H1 (cell line): ENCODE results near the gene QSOX2. TPM values are rescaled to one million over a fixed set of nuclear protein-coding genes. Genes with fewer than 3 reads are reported as not detected.

Experiments used
- CTCF ChIA-PET: fragments of 300-600 bp; sonication (Branson Sonifier 250); formaldehyde crosslinking; loops from one replicate; lab custom pipeline; 2021; ENCODE audit not compliant: partially characterized antibody; lab: Charles Lee
- POLR2A ChIA-PET: fragments of 300-600 bp; sonication (Branson Sonifier 250); formaldehyde crosslinking; loops from one replicate; lab custom pipeline; 2021; ENCODE audit warnings: inconsistent platforms; ENCODE audit not compliant: partially characterized antibody; lab: Charles Lee
- DNase-seq, 2 experiments: peaks; one replicate each; pipeline versions ENCODE4 v3.0.0 to v3.0.0-alpha.2; 2010 to 2022; ENCODE audit warnings: low spot score in 2 of 2, low read depth in 1 of 2, mixed read lengths in 1 of 2
- FAIRE-seq: peaks from 2 replicates; lab custom pipeline; 2011; peaks lifted over from hg19 to GRCh38; lab: Jason Lieb, UNC
- H2AFZ ChIP-seq: 2 replicates; pipeline ENCODE4 v1.8.1; 2012; ENCODE audit warnings: low read length, inconsistent platforms
- H2AK5ac ChIP-seq: 2 replicates; pipeline ENCODE4 v1.6.1; 2013; ENCODE audit warnings: low read depth, low read length
- H2BK120ac ChIP-seq: replicated peaks from 2 replicates; pipeline ENCODE3; 2013; ENCODE audit warnings: low read depth, low read length, inconsistent platforms
- H2BK12ac ChIP-seq: 2 replicates; pipeline ENCODE4 v1.6.1; 2013; ENCODE audit warnings: low read depth, low read length
- H2BK15ac ChIP-seq: 2 replicates; pipeline ENCODE4 v1.6.1; 2013; ENCODE audit warnings: low read length
- H2BK20ac ChIP-seq: 2 replicates; pipeline ENCODE4 v1.6.1; 2013; ENCODE audit warnings: low read length
- H2BK5ac ChIP-seq: 2 replicates; pipeline ENCODE4 v1.6.1; 2013; ENCODE audit warnings: low read depth, low read length
- H3K14ac ChIP-seq: 2 replicates; pipeline ENCODE4 v1.6.1; 2013; ENCODE audit warnings: inconsistent platforms; ENCODE audit not compliant: insufficient read length
- H3K18ac ChIP-seq: 2 replicates; pipeline ENCODE4 v1.6.1; 2013; ENCODE audit warnings: low read length; ENCODE audit errors: extremely low read depth
- H3K23ac ChIP-seq: 2 replicates; pipeline ENCODE4 v1.6.1; 2013; ENCODE audit warnings: inconsistent platforms; ENCODE audit not compliant: insufficient read length
- H3K23me2 ChIP-seq: 2 replicates; pipeline ENCODE4 v1.6.1; 2013; ENCODE audit warnings: low read depth, low read length
- H3K27ac ChIP-seq: 2 replicates; pipeline ENCODE4 v1.6.1; 2011; ENCODE audit warnings: low read depth, low read length, inconsistent platforms
- H3K27me3 ChIP-seq, 4 experiments: replicated peaks in 1 of 4; 1 replicate in 1 of 4; 2 replicates in 3 of 4; pipeline versions ENCODE4 v1.6.1 to v1.8.1; 2011 to 2013; ENCODE audit warnings: low read length in 3 of 4, mild to moderate bottlenecking in 3 of 4, inconsistent platforms in 2 of 4, mixed read lengths in 2 of 4, moderate library complexity in 1 of 4; ENCODE audit not compliant: control insufficient read depth in 3 of 4, insufficient read depth in 3 of 4; ENCODE audit errors: extremely low read depth in 1 of 4
- H3K36me3 ChIP-seq, 4 experiments: 2 replicates each; pipeline versions ENCODE4 v1.6.1 to v1.8.1; 2011 to 2013; ENCODE audit warnings: mild to moderate bottlenecking in 4 of 4, low read length in 3 of 4, moderate library complexity in 2 of 4, control low read depth in 1 of 4, inconsistent platforms in 1 of 4; ENCODE audit not compliant: insufficient read depth in 4 of 4, control insufficient read depth in 2 of 4
- H3K4ac ChIP-seq: replicated peaks from 2 replicates; pipeline ENCODE3; 2013; ENCODE audit warnings: low read length, low read depth, mixed read lengths, inconsistent platforms; ENCODE audit not compliant: insufficient read length
- H3K4me1 ChIP-seq, 4 experiments: replicated peaks in 1 of 4; 1 replicate in 1 of 4; 2 replicates in 3 of 4; pipeline versions ENCODE4 v1.6.1 to v1.8.1; 2011 to 2013; ENCODE audit warnings: low read length in 3 of 4, inconsistent platforms in 2 of 4, mixed read lengths in 1 of 4; ENCODE audit not compliant: insufficient read depth in 4 of 4, control insufficient read depth in 3 of 4
- H3K4me2 ChIP-seq, 2 experiments: 2 replicates each; pipeline versions ENCODE4 v1.6.1 to v1.8.1; 2011 to 2013; ENCODE audit warnings: low read depth in 2 of 2, low read length in 2 of 2, control low read depth in 1 of 2, inconsistent platforms in 1 of 2, mild to moderate bottlenecking in 1 of 2; ENCODE audit not compliant: insufficient read depth in 1 of 2
- H3K4me3 ChIP-seq, 4 experiments: fragments of 200-600, 300-600 bp in 1 of 4; sonication (generic), shearing (Covaris generic), sonication (Bioruptor Twin) in 1 of 4; 2 replicates each; pipeline versions ENCODE4 v1.5.1 to v1.8.1; 2011 to 2016; ENCODE audit warnings: low read length in 4 of 4, low read depth in 3 of 4, control low read depth in 2 of 4, inconsistent platforms in 2 of 4, mild to moderate bottlenecking in 2 of 4, mixed read lengths in 1 of 4, moderate library complexity in 1 of 4; ENCODE audit not compliant: insufficient read depth in 2 of 4; ENCODE audit errors: extremely low read depth in 1 of 4
- H3K56ac ChIP-seq: replicated peaks from 2 replicates; pipeline ENCODE3; 2013; ENCODE audit warnings: low read depth, mild to moderate bottlenecking, mixed read lengths, low read length, inconsistent platforms; ENCODE audit not compliant: insufficient read length
- H3K79me1 ChIP-seq: 2 replicates; pipeline ENCODE4 v1.6.1; 2013; ENCODE audit warnings: low read depth, low read length, control low read depth
- H3K79me2 ChIP-seq, 2 experiments: 2 replicates each; pipeline versions ENCODE4 v1.6.1 to v1.8.1; 2012 to 2013; ENCODE audit warnings: low read length in 2 of 2, mild to moderate bottlenecking in 2 of 2, inconsistent platforms in 1 of 2; ENCODE audit not compliant: insufficient read depth in 2 of 2, control insufficient read depth in 1 of 2
- H3K9ac ChIP-seq, 4 experiments: replicated peaks in 1 of 4; 1 replicate in 1 of 4; 2 replicates in 3 of 4; pipeline versions ENCODE4 v1.6.1 to v1.8.1; 2011 to 2013; ENCODE audit warnings: low read depth in 3 of 4, low read length in 3 of 4, control low read depth in 2 of 4, mild to moderate bottlenecking in 2 of 4, moderate library complexity in 2 of 4, inconsistent platforms in 1 of 4; ENCODE audit errors: extremely low read depth in 1 of 4
- H3K9me3 ChIP-seq, 2 experiments: 2 replicates each; pipeline versions ENCODE4 v1.6.1 to v1.8.1; 2012 to 2013; ENCODE audit warnings: mild to moderate bottlenecking in 2 of 2, moderate library complexity in 2 of 2, control low read depth in 1 of 2, inconsistent platforms in 1 of 2, low read depth in 1 of 2, low read length in 1 of 2, mixed read lengths in 1 of 2; ENCODE audit not compliant: insufficient read depth in 2 of 2
- H4K20me1 ChIP-seq, 2 experiments: replicated peaks in 1 of 2; 2 replicates each; pipeline versions ENCODE3 to v1.8.1; 2011 to 2013; ENCODE audit warnings: inconsistent platforms in 2 of 2, low read length in 2 of 2, mild to moderate bottlenecking in 1 of 2; ENCODE audit not compliant: insufficient read depth in 2 of 2, control insufficient read depth in 1 of 2
- H4K5ac ChIP-seq: 2 replicates; pipeline ENCODE4 v1.6.1; 2013; ENCODE audit warnings: low read length, low read depth, mixed read lengths, inconsistent platforms; ENCODE audit not compliant: insufficient read length
- H4K8ac ChIP-seq: 2 replicates; pipeline ENCODE4 v1.8.0; 2013; ENCODE audit warnings: mild to moderate bottlenecking, moderate library complexity, low read length, inconsistent platforms; ENCODE audit not compliant: insufficient read depth; ENCODE audit errors: extremely low read depth
- H4K91ac ChIP-seq: replicated peaks from 2 replicates; pipeline ENCODE3; 2013; ENCODE audit warnings: low read length, mixed read lengths, inconsistent platforms; ENCODE audit not compliant: insufficient read length
- BCL11A ChIP-seq, 2 experiments: IDR thresholded peaks; one replicate each; pipeline ENCODE4 v1.6.1; 2011; ENCODE audit warnings: low read depth in 2 of 2, low read length in 2 of 2, mild to moderate bottlenecking in 2 of 2
- POLR2AphosphoS5 ChIP-seq: IDR thresholded peaks from 2 replicates; pipeline ENCODE4 v1.6.1; 2011; ENCODE audit warnings: low read depth, low read length
- RXRA ChIP-seq: IDR thresholded peaks from 2 replicates; pipeline ENCODE4 v1.6.1; 2011; ENCODE audit warnings: low read depth, mild to moderate bottlenecking, low read length, moderate library complexity; ENCODE audit not compliant: insufficient read depth
- TCF12 ChIP-seq: IDR thresholded peaks from 2 replicates; pipeline ENCODE4 v1.6.1; 2011; ENCODE audit warnings: low read depth, mild to moderate bottlenecking, low read length
- WGBS, 2 experiments: shearing (Covaris generic) in 1 of 2; methylation state at CpG; one replicate each; pipeline versions ENCODE4 v1.1.6 to v1.1.7; 2013 to 2015; ENCODE audit warnings: low lambda C conversion rate in 2 of 2, mixed read lengths in 2 of 2, inconsistent platforms in 1 of 2, low coverage in 1 of 2, missing lambda C conversion rate in 1 of 2; ENCODE audit not compliant: insufficient replicate concordance in 2 of 2, insufficient coverage in 1 of 2, insufficient read length in 1 of 2; ENCODE audit errors: extremely low coverage in 1 of 2, missing lambda C conversion rate in 1 of 2; 5-methylcytosine and 5-hydroxymethylcytosine counted together
- polyA plus RNA-seq, 7 experiments: library from polyadenylated mRNA; depleted of rRNA in 3 of 7; stranded (reverse) in 5 of 7; unstranded in 2 of 7; fragments of >200 nt in 5 of 7; fragments of 200-250 nt in 2 of 7; gene quantifications; 1 replicate in 5 of 7; 2 replicates in 1 of 7; 4 replicates in 1 of 7; pipeline versions ENCODE4 v1.2.1 to v1.2.3, GENCODE V29; 2011 to 2013; ENCODE audit warnings: missing spikeins in 2 of 7, mixed read lengths in 2 of 7
- total RNA-seq: library from RNA; stranded (reverse); fragmentation: NEBNext Ultra II Directional; extraction: Animal tissue kit (Norgen Biotek cat#: 25700); gene quantifications from 2 replicates; pipeline ENCODE4 v1.2.1, GENCODE V29; 2021

The QSOX2 gene
- total and polyA plus RNA-seq, 2 of the 8 experiments (the other 6 are each of a cell fraction or from before 2014, with no cell fraction given), result 18.0 to 28.6 TPM

- Histone ChIP-seq H3K4me2 (no peak overlapping the region), H3K79me1 (no peaks in the 10 kb centered on the region), H3K4ac (no peak overlapping the region), H4K8ac (no peak overlapping the region), H3K4me1 (peaks cover 0 to 10% (median 4%) of the 10 kb centered on the region in 4 experiments; a peak in 5 of 7 replicates), H2BK5ac (no peak overlapping the region), H3K27me3 (no peaks in the 10 kb centered on the region), H3K56ac (no peak overlapping the region), H4K20me1 (peaks cover 0 to 2% of the 10 kb centered on the region in 2 experiments), H3K36me3 (no peaks in the 10 kb centered on the region), H2BK120ac (no peak overlapping the region), H2BK12ac (no peak overlapping the region), H3K14ac (no peak overlapping the region), H3K27ac (no peak overlapping the region), H3K23ac (no peak overlapping the region), H3K9me3 (no peaks in the 10 kb centered on the region), H4K5ac (no peak overlapping the region), H4K91ac (no peak overlapping the region), H2BK20ac (no peak overlapping the region), H2AFZ (no peak overlapping the region), H3K4me3 (no peak overlapping the region), H3K23me2 (no peaks in the 10 kb centered on the region), H3K18ac (no peak overlapping the region), H2BK15ac (no peak overlapping the region), H2AK5ac (no peak overlapping the region), H3K9ac (no peak overlapping the region), H3K79me2 (no peaks in the 10 kb centered on the region)
- no peak for DNase-seq
- ChIA-PET POLR2A (no interaction called here), CTCF (interaction anchor here (1.3 to 8.0 kb wide), 2 partner anchors 12 to 43 kb away, joined by 3 to 62 read pairs; no protein-coding TSS in a partner anchor)
- no peak for FAIRE-seq
- WGBS, 2 experiments, result 93% methylated on average over 14 of the region's 14 CpGs; no CpG with 5 or more reads in 1 of the 2 experiments
- no peak for TF ChIP-seq BCL11A (IDR thresholded peaks at IDR 0.05; ENCODE audit: low read depth in 2 of 2, low read length in 2 of 2)
- TF ChIP-seq POLR2AphosphoS5, result no peak
- TF ChIP-seq TCF12, result no peak
- TF ChIP-seq RXRA, result no peak
Measured at GRCh38 chr9:136182420-136182787, 63.2 kb downstream of the QSOX2 start.
